WERI-Rb-1 (cell line): Measurements from ENCODE around the gene LMO1.

Experiments
- DNase-seq: peaks from one replicate; pipeline ENCODE4 v3.0.0-alpha.2; 2020
- H3K27ac ChIP-seq: fragments of 250-450 bp; sonication (Bioruptor Pico); 2 replicates; pipeline ENCODE4 v1.5.1; 2020; ENCODE audit warnings: mild to moderate bottlenecking, moderate library complexity
- H3K27me3 ChIP-seq: fragments of 250-450 bp; sonication (Bioruptor Pico); 2 replicates; pipeline ENCODE4 v1.5.1; 2021; ENCODE audit warnings: mild to moderate bottlenecking, low read depth, moderate library complexity; ENCODE audit not compliant: insufficient read depth, severe bottlenecking
- H3K36me3 ChIP-seq: fragments of 250-450 bp; sonication (Bioruptor Pico); 2 replicates; pipeline ENCODE4 v1.5.1; 2020; ENCODE audit warnings: mild to moderate bottlenecking, moderate library complexity
- H3K4me3 ChIP-seq: 2 replicates; pipeline ENCODE4 v1.5.1; 2011; ENCODE audit warnings: low read depth, mild to moderate bottlenecking, control low read depth, low read length
- H3K9me3 ChIP-seq: fragments of 250-450 bp; sonication (Bioruptor Pico); 2 replicates; pipeline ENCODE4 v1.5.1; 2021; ENCODE audit warnings: mild to moderate bottlenecking, moderate library complexity; ENCODE audit not compliant: severe bottlenecking
- CTCF ChIP-seq: IDR thresholded peaks from 2 replicates; pipeline ENCODE4 v1.5.1; 2011; ENCODE audit warnings: low read depth, mild to moderate bottlenecking, control low read depth, inconsistent platforms, low read length

LMO1 gene

GRCh38 chr11:8273287-8273686 lies 9.6 kb upstream of the LMO1 start:
- no peaks in the 10 kb centered on the region for H3K36me3 ChIP-seq
- no peak overlapping the region for H3K27ac ChIP-seq
- H3K4me3 ChIP-seq, result no peak overlapping the region
- peaks cover 6% of the 10 kb centered on the region for H3K9me3 ChIP-seq
- H3K27me3 ChIP-seq, result no peaks in the 10 kb centered on the region
- no peak for TF ChIP-seq CTCF
- DNase-seq, result no peak

- 0 out of 2 replicates have a peak overlapping the region, but pooled peaks have one; percentile 9 for H3K27ac ChIP-seq
- no peak overlapping the region for H3K4me3 ChIP-seq
- no peaks in the 10 kb centered on the region for H3K27me3 ChIP-seq
- no peak for TF ChIP-seq CTCF
- H3K9me3 ChIP-seq, result peaks cover 6% of the 10 kb centered on the region
- H3K36me3 ChIP-seq, result no peaks in the 10 kb centered on the region
- DNase-seq, result peak; percentile 52
These were observed 7.6 kb upstream of the LMO1 start for GRCh38 chr11:8271106-8271886.

GRCh38 chr11:8269636-8270035 lies 6.0 kb upstream of the LMO1 start:
- no peak for TF ChIP-seq CTCF
- no peak for DNase-seq
- H3K4me3 ChIP-seq, result no peak overlapping the region
- H3K9me3 ChIP-seq, result peaks cover 5% of the 10 kb centered on the region
- no peaks in the 10 kb centered on the region for H3K27me3 ChIP-seq
- H3K27ac ChIP-seq, result no peak overlapping the region
- H3K36me3 ChIP-seq, result no peaks in the 10 kb centered on the region

GRCh38 chr11:8268530-8269400 lies 5.1 kb upstream of the LMO1 start:
- Histone ChIP-seq H3K4me3 (peak overlapping the region; percentile 56), H3K36me3 (no peaks in the 10 kb centered on the region), H3K27me3 (no peaks in the 10 kb centered on the region), H3K27ac (peak overlapping the region; percentile 70), H3K9me3 (no peaks in the 10 kb centered on the region)
- TF ChIP-seq CTCF, result no peak
- peak; percentile 23 for DNase-seq

GRCh38 chr11:8267831-8268529 lies 4.3 kb upstream of the LMO1 start:
- H3K27me3 ChIP-seq, result no peaks in the 10 kb centered on the region
- no peak for TF ChIP-seq CTCF
- peak overlapping the region; percentile 70 for H3K27ac ChIP-seq
- H3K9me3 ChIP-seq, result no peaks in the 10 kb centered on the region
- no peaks in the 10 kb centered on the region for H3K36me3 ChIP-seq
- peak; percentile 38 for DNase-seq
- H3K4me3 ChIP-seq, result peak overlapping the region; percentile 56
